ENCODE measurements around the gene TSPAN32.

TSPAN32 gene

GRCh38 chr11:2289350-2289749, 12.5 kb upstream of the TSPAN32 start:
- no peak for DNase-seq (ENCODE audit: low read depth)

DNA sequence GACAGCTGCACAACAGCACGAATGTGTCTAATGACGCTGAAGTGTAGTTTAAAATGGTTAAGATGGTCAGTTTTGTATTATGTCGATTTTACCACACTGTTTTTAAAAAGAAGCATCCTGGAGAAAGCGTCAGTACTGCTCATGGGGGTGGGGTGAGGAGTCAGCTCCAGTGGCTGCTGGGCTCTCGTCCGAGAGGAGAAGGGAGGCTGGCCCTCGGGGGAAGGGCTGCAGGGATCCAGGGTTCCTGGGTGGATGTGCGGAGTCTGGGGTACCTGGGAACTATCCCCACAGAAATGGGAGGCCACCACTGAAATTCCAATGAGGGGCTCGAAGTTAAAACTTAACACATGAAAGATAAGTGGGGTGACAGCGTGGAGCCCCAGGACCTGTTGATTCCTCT, 12.0 kb upstream of the TSPAN32 start:
- DNase-seq (ENCODE audit: low read depth): no peak

DNA sequence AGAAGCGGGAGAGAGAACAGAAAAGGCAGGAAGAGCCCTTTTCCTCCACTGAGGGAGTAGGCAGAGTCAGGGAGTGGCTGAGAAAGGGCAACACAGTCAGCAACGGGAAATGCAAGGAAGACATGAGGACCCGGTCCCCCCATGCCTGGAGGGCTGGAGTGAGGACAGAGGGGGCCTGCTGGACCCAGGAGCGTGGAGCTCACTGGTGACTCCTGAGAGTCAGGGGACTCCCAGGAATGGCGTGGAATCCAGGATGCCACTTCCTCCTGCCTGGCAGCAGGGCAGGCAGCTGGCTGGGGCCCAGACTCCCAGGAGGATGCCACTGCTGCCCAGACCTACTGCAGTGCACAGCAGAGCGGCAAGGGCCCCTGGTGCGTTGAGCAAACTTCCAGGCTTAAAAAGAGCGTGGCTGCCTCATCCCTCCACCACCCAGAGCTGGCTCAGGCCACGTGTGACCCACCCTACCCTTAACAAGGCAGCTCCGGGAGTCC, 11.4 kb upstream of the TSPAN32 start:
- DNase-seq (ENCODE audit: low read depth): no peak

DNA sequence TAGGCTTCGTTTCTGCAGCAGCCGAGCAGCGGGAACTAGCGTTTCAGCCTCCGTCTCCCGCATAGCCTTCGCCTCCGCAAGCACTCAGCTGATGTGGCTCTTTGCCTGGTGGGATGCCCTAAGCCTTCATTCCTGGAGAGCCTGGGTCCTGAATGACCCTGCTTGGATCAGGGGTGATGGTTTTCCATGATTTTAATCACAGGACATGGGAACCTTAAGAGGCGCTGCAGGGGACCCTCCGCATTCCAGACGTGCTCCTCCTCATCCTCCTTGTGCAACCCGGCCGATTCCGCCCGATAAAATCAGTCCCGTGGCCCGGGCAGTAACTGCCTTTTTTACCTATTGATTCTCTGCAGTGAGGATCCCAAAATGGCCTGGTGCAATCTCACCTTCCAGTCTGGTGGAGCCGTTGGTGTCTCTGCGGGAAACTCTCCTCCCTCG, 8.3 kb upstream of the TSPAN32 start:
- no peak for DNase-seq (ENCODE audit: low read depth)

DNA sequence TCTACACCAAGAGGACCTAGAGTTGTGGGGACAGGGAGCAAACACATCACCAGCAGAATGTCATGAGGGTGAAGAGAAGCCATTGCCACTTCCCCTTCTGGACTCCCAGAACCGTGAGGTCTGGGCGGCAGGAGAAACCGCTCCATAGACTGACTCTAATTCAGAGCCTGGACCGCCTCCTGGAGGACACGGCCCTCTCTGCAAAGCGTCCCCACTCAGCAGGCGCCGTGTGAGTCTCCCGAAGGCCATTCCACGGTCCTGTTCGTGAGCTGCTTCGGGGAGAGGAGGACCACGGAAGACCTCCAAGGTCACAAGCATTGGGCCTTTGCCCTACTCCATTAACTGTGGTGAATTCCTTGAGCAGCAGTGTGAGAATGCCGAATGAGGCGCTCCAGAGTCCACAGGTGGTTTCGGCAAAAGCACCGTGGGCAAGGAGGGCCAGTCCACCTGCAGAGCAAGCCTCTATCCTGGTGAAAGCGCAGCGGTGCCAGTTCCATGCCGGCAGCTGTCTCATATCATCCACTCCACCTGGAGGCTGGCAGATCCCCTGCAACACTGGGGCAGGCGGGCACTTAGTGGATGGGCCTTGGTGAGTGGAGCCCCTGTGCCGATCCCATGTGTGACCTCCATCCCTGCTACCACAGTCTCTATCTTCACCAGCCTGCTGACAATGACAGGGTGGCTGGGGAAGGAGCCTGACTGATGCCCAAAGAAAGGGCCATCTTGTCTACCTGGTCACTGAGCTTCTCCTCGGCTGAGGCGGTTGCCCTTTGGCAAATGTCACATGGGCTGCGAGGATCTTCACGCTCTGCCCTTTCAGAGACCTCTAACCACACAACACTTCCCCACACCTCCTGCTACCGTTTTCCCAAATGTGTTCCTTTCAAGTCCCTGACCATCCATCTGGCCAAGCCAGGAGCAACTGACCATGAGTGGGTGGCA, 7.6 kb upstream of the TSPAN32 start:
- DNase-seq (ENCODE audit: low read depth): no peak

DNA sequence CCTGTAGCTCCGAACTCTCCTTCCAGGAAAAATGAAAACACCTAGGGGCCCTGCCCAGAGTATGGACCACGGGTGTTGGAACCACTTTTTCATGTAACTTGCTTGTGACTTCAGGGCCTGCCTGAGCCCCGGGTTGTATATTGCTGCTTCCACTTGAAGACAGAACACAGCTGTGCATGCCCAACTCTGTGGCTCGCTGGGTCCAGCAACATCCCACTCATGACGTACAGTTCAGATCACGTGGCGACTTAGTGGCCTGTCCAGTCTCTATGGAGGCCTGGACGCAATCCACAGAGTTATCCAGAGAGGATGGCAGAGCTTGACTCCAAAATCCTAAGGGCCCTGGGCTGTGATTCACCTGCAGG, 6.9 kb upstream of the TSPAN32 start:
- DNase-seq (ENCODE audit: low read depth): no peak

GRCh38 chr11:2295971-2296912, 5.6 kb upstream of the TSPAN32 start:
- no peak for DNase-seq (ENCODE audit: low read depth)

DNA sequence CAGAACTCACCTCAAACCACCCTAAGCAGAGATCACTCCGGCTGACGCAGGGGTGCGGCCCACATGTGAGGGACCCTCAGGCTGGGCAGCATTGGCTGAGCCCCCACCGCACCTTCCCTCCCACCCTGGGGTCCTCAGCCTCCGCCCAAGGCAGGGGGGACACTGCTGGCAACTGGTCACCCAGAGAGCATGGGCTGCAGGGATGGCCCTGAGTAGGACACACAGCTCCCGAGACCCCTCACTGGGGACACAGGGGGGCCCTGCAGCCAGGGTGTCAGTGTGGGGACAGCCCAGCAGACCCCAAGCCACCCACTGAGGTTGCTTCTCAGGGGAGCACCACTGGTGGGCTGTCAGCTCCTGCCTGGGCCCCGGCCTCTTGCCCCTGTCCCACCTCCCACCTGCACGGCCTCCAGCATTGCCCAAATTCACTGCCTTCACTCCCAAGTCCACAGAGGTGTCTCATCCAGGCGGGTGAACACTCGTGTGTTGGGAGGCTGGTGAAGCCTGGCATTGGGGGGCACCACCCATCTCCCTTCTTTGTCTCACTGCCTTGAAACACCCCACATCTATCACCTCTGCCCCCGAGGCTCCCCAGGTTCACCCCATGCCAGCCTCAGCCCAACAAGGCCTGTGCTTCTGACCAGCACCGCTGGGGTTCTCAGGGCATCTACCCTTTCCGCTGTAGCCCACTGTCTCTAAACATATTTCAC, 4.7 kb upstream of the TSPAN32 start:
- DNase-seq (ENCODE audit: low read depth): no peak

GRCh38 chr11:2297623-2298030, 4.2 kb upstream of the TSPAN32 start:
- no peak for DNase-seq (ENCODE audit: low read depth)

DNA sequence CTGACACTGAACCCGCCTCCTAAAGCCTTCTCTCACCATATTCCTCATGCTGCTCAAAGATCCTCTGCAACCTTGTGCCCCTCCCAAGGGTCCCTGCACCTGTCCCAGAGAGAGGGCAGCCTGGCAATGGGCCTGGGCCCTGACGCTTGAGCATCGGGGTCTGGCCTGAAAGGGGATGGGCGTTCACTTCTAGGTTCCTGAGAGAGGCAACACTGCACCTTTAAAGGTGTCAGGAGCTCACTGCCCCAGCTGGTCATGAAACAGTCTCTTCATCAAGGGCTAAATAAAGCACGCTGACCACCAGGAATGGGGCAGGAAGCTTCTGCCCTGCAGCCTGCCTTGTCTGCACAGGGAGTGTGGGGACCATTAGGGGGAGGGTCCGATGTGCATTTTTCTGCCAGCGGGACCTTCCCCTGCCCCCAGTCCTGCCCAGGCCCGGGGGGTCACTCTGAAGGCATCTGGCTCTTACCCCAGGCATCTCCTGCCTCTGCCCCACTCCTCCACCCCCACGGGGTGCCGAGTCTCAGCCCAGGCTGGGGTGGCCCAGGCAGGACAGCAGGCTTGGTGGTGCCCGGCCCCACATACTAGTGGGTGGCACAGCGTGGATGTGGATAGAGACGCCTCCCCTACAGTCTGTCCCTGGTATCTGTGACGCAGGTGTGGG, 3.5 kb upstream of the TSPAN32 start:
- DNase-seq (ENCODE audit: low read depth): no peak

DNA sequence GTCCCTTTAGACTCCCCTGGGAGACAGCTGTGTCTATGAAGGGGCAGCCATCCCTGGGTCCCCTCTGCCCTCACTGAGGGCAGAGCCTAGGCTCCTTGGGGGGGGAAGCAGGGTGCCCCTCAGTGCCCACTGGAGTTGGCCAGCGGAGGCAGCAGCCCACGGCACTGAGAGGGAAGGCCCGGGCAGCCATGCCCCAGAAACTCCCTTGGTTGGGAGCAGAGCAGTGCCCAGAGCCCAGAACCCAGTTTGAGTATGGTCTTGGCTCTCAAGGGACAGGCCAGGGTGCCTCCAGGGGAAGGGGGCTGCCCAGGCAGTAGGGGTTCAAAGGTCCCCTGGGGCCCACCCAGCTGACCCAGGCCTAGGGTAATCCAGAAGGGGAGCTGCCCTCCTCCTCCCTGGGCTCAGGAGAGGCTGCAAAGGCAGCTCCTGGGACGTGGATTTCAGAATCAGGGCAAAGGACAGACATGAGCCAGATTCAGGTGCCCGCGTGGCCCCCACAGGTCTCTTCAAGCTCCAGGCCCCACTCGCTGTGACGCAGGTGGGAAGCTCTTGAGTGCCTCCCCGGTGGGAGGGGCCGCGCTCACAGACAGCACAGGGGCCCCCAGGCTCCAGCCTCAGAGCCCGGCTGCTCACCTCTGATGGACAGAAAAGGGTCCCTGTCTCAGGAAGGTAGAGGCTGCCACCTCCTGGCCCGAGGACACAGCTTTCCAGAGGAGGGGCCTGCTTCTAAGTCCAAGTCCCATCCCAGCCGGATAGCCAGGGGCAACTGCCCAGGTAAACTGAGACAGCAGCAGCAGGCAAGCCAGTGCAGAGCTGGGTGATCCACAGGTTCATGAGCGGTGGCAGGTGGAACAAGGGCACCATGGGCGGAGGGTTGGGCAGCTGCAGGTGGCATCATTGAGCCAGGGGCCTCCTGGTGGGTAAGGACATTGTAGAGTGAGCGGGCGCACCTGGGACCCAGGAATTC, 2.7 kb upstream of the TSPAN32 start:
- DNase-seq (ENCODE audit: low read depth): no peak

DNA sequence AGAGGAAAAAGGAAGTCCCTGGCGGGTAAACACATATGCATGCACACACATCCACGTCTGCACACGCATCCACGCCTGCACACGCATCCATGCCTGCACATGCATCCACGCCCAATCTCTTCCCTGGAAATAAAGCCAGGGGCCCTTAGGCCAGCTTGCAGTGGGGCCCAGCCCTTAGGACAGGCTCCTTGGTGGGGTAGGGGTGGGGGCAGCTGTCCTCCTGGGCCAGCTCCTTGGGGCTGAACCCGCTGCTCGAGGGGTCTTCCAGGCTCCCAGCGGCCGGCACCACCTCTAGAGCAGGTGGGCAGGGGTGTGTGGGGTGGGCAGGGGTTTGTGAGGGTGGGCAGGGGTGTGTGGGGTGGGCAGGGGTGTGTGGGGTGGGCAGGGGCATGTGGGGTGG, 2.0 kb upstream of the TSPAN32 start:
- no peak for DNase-seq (ENCODE audit: low read depth)

GRCh38 chr11:2300290-2300935, 1.4 kb upstream of the TSPAN32 start:
- no peak for DNase-seq (ENCODE audit: low read depth)

DNA sequence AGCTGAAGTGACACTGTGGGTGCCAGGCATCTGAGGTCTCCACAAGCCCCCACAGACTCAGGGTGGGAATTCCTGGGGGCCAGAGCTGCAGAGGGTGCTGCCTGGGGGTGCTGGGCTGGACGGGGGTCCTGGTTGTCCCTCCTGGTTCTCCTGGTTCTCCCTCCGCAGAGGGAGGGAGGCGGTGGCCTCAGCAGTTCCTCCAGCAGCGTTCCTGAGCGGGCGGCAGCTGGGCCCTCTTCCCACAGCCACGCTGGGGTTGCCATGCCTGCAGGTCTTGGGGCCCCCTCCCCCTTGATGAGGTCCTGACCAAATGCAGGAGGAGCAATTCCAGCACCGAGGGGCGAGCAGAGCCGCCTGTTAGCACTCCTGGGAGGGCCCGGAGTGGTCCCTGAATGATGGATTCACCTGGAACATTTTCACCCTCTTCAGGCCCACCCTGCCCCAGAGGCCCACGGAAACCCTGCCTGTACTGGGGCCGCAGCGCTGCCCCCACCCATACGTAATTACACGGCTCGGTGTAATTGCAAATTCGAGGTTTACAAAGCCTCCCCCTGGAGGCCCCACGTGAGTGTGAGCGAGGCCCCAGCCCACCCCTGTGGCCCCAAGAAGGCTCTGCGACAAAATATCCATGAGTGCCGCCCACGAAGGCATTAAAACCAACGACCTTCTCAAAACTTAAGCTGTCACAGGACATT, 730 bp upstream of the TSPAN32 start:
- DNase-seq (ENCODE audit: low read depth): no peak

- no peak for DNase-seq (ENCODE audit: low read depth)
These were observed 588 bp downstream of the TSPAN32 start for GRCh38 chr11:2302306-2302895.

DNA sequence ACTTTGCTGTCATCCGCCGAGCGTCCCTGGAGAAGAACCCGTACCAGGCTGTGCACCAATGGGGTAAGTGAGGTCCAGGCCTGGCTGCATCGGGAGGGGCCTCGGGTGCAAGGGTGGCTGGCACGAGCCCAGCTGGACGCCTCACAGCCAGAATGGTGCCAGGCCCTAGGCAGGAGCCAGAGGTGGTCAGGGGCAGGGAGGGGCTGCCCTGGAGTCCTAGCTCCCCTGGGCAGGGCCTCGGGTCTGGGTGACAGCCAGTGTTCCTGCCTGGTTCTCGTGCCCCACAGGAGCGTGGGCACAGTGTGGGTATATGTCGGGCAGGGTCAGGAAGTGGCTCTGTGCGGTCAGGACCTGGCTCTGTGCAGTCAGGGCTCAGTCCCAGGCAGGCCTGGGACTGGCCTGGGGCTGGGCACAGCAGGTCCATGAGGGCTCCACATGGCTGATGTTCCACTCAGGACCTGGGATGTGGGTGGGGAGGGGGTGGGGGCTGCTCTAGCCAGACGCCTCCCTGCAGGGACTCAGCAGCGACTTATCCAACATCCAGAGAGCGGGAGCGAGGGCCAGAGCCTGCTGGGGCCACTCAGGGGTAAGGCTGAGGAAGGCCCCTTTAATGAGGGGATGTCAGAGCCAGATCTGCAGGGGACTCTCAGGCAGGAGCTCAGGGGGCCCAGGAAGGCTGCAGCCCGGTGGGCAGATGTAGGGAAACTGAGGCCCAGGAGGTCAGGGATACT, 1.2 kb downstream of the TSPAN32 start:
- no peak for DNase-seq (ENCODE audit: low read depth)

DNA sequence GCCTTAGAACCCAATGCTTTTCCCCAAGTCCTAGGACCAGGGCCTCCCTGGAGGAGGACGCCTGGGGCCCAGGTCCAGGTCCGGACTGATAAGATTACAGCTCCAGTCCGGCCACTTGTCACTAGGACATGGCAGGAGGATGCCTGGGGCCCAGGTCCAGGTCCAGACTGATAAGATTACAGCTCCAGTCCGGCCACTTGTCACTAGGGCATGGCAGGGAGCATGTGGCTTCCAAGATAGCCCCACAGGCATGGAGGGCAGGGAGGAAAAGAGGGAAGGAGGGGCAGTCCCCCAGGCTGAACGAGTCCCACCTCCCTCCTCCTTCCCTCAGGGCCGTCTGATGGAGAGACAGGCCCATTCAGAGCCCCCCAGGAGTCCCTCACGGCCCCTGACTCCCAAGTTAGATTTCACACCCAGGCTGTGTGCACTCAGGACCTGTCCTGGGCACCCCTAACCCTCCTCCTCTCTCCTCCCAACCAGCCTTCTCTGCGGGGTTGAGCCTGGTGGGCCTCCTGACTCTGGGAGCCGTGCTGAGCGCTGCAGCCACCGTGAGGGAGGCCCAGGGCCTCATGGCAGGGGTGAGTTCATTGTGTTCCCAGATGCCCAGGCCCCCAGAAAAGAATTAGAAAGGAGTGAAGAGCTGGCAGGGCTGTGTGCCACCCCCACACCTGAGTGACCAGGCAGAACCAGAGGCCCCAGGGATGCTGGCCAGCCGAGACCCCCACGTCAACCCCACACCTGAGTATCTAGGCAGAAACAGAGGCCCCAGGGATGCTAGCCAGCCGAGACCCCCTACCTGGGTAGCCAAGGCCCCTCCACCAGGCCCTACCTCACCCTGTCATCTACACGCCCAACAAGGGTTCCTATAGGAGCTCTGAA, 2.1 kb downstream of the TSPAN32 start:
- DNase-seq (ENCODE audit: low read depth): no peak
